ENCODE measurements around the gene COL9A3. TPM values are rescaled to one million over a fixed set of nuclear protein-coding genes. Genes with fewer than 3 reads are reported as not detected.
A peak's percentile ranks its signal among the peaks of the same experiment; 100 is the strongest.

The COL9A3 gene
- total and polyA plus RNA-seq, 8 donors: 1.7 to 183 (median 9.5) TPM

GRCh38 chr20:62861726-62862336 is 45.0 kb downstream of the COL9A3 start, which contains the start of gene TCFL5:
Gene TCFL5 (minus strand): TSS chr20:62861822. CDS start chr20:62861670, 152 bp downstream.
- Histone ChIP-seq H3K9me3 (no peaks in the 10 kb centered on the region), H3K4me1 (peaks cover 8 to 10% (median 8%) of the 10 kb centered on the region in 3 donors), H3K4me3 (peak within 1 kb of the TSS in 3 of 4 donors; percentile 18 to 51 (median 38)), H3K36me3 (peaks cover 0 to 5% (median 0%) of the 10 kb centered on the region in 3 donors), H3K27me3 (no peaks in the 10 kb centered on the region), H3K27ac (peak within 1 kb of the TSS in 1 of 4 donors; percentile 48)
- FAIRE-seq (no peak), DNase-seq (peak; percentile 77 to 100 (median 94)), ATAC-seq (peak; percentile 96 to 99 (median 98))
- no peak for TF ChIP-seq CTCF (IDR thresholded peaks at IDR 0.05)
- WGBS, 2 donors: 9 to 14% methylated on average over 43 to 70 of the region's 70 CpGs
- intact Hi-C loops (cut with DNase I): no loop called here

- Histone ChIP-seq H3K4me1 (peaks cover 8 to 10% (median 8%) of the 10 kb centered on the region in 3 donors), H3K4me3 (no peak overlapping the region), H3K36me3 (no peaks in the 10 kb centered on the region), H3K27me3 (no peaks in the 10 kb centered on the region), H3K9me3 (no peaks in the 10 kb centered on the region), H3K27ac (no peak overlapping the region)
- intact Hi-C loops (cut with DNase I): no loop called here
- FAIRE-seq (no peak), ATAC-seq (no peak), DNase-seq (peak in 1 of 6 donors; percentile 18)
- TF ChIP-seq CTCF (IDR thresholded peaks at IDR 0.05): no peak
- WGBS, 2 donors: 86 to 92% methylated on average over 7 of the region's 7 CpGs
Observed at GRCh38 chr20:62864207-62864606, 47.4 kb downstream of the COL9A3 start.

GRCh38 chr20:62872184-62872847 is 55.5 kb downstream of the COL9A3 start:
- intact Hi-C loops (cut with DNase I): no loop called here
- no peaks in the 10 kb centered on the region for H3K27me3 ChIP-seq
- no peaks in the 10 kb centered on the region for H3K4me1 ChIP-seq
- 48 to 57% methylated on average over 18 of the region's 18 CpGs for WGBS, 2 donors
- ATAC-seq (no peak), DNase-seq (peak in 1 of 6 donors; percentile 39), FAIRE-seq (no peak)
- H3K9me3 ChIP-seq: no peaks in the 10 kb centered on the region
- no peaks in the 10 kb centered on the region for H3K36me3 ChIP-seq
- H3K27ac ChIP-seq: no peak overlapping the region
- TF ChIP-seq CTCF (IDR thresholded peaks at IDR 0.05): no peak
- no peak overlapping the region for H3K4me3 ChIP-seq

GRCh38 chr20:62872862-62873261 is 56.0 kb downstream of the COL9A3 start:
- DNase-seq (peak in 1 of 6 donors; percentile 12), ATAC-seq (no peak), FAIRE-seq (no peak)
- H3K27me3 ChIP-seq: no peaks in the 10 kb centered on the region
- intact Hi-C loops (cut with DNase I): no loop called here
- H3K36me3 ChIP-seq: no peaks in the 10 kb centered on the region
- WGBS, 2 donors: 62 to 90% methylated on average over 6 of the region's 6 CpGs
- H3K27ac ChIP-seq: no peak overlapping the region
- no peak overlapping the region for H3K4me3 ChIP-seq
- H3K4me1 ChIP-seq: no peaks in the 10 kb centered on the region
- H3K9me3 ChIP-seq: no peaks in the 10 kb centered on the region
- TF ChIP-seq CTCF (IDR thresholded peaks at IDR 0.05): no peak

- H3K27ac ChIP-seq: no peak overlapping the region
- 62 to 63% methylated on average over 7 of the region's 7 CpGs for WGBS, 2 donors
- no peak for TF ChIP-seq CTCF (IDR thresholded peaks at IDR 0.05)
- FAIRE-seq (no peak), ATAC-seq (no peak), DNase-seq (peak in 1 of 6 donors; percentile 10)
- H3K9me3 ChIP-seq: no peaks in the 10 kb centered on the region
- no peaks in the 10 kb centered on the region for H3K27me3 ChIP-seq
- no peaks in the 10 kb centered on the region for H3K4me1 ChIP-seq
- no peak overlapping the region for H3K4me3 ChIP-seq
- H3K36me3 ChIP-seq: no peaks in the 10 kb centered on the region
- intact Hi-C loops (cut with DNase I): no loop called here
Observed at GRCh38 chr20:62873280-62873679, 56.4 kb downstream of the COL9A3 start.

All from pancreas (tissue), 10 donors.